GM11168 (cell line): ENCODE data around the gene RPS25.
"Not testable (repeated sequence)": the region's sequence is repeated elsewhere in the genome, so short reads cannot be mapped to it uniquely, and the experiment has no call there.

ENCODE experiments used
- in situ Hi-C: fragments of 300-500 bp; cut with MboI; formaldehyde crosslinking; loops from one replicate; pipeline ENCODE4 v1.12.0; 2022; ENCODE audit warnings: low sequenced_read_pairs; ENCODE audit not compliant: unreplicated experiment

Gene RPS25

GRCh38 chr11:119041821-119042514 is 23.8 kb upstream of the RPS25 start:
- in situ Hi-C loops, result no loop called here

- in situ Hi-C loops, result not testable (repeated sequence)
These were observed 21.3 kb upstream of the RPS25 start for GRCh38 chr11:119039471-119039870.

- in situ Hi-C loops, result no loop called here
These were observed 20.7 kb upstream of the RPS25 start for GRCh38 chr11:119038884-119039283.

GRCh38 chr11:119034813-119035212 is 16.7 kb upstream of the RPS25 start:
- in situ Hi-C loops, result no loop called here

- in situ Hi-C loops, result not testable (repeated sequence)
These were observed 15.3 kb upstream of the RPS25 start for GRCh38 chr11:119033421-119033820.

- in situ Hi-C loops, result no loop called here
These were observed 13.8 kb upstream of the RPS25 start for GRCh38 chr11:119031912-119032280.

GRCh38 chr11:119030329-119031047 is 12.3 kb upstream of the RPS25 start, which contains the start of gene SLC37A4:
Gene SLC37A4 (minus strand): TSS chr11:119030877.
- in situ Hi-C loops, result no loop called here

GRCh38 chr11:119030029-119030328 is 11.8 kb upstream of the RPS25 start:
- in situ Hi-C loops, result no loop called here

GRCh38 chr11:119029340-119030028 is 11.3 kb upstream of the RPS25 start:
- in situ Hi-C loops, result no loop called here

- in situ Hi-C loops, result no loop called here
These were observed 10.9 kb upstream of the RPS25 start for GRCh38 chr11:119029069-119029339.

GRCh38 chr11:119028346-119029068 is 10.4 kb upstream of the RPS25 start:
- in situ Hi-C loops, result no loop called here

GRCh38 chr11:119027561-119028345 is 9.6 kb upstream of the RPS25 start:
- in situ Hi-C loops, result no loop called here

GRCh38 chr11:119026970-119027369 is 8.8 kb upstream of the RPS25 start:
- in situ Hi-C loops, result no loop called here

GRCh38 chr11:119025978-119026766 is 8.0 kb upstream of the RPS25 start:
- in situ Hi-C loops, result no loop called here

GRCh38 chr11:119025541-119025940 is 7.4 kb upstream of the RPS25 start:
- in situ Hi-C loops, result no loop called here

GRCh38 chr11:119025099-119025473 is 6.9 kb upstream of the RPS25 start:
- in situ Hi-C loops, result no loop called here

- in situ Hi-C loops, result no loop called here
These were observed 6.4 kb upstream of the RPS25 start for GRCh38 chr11:119024430-119025098.

GRCh38 chr11:119023741-119024140 is 5.6 kb upstream of the RPS25 start:
- in situ Hi-C loops, result no loop called here

GRCh38 chr11:119021631-119022030 is 3.5 kb upstream of the RPS25 start:
- in situ Hi-C loops, result no loop called here
